Measurements from ENCODE around the gene SAMD3.
"Not testable (repeated sequence)": the region's sequence is repeated elsewhere in the genome, so short reads cannot be mapped to it uniquely, and the experiment has no call there.

SAMD3 gene

DNA sequence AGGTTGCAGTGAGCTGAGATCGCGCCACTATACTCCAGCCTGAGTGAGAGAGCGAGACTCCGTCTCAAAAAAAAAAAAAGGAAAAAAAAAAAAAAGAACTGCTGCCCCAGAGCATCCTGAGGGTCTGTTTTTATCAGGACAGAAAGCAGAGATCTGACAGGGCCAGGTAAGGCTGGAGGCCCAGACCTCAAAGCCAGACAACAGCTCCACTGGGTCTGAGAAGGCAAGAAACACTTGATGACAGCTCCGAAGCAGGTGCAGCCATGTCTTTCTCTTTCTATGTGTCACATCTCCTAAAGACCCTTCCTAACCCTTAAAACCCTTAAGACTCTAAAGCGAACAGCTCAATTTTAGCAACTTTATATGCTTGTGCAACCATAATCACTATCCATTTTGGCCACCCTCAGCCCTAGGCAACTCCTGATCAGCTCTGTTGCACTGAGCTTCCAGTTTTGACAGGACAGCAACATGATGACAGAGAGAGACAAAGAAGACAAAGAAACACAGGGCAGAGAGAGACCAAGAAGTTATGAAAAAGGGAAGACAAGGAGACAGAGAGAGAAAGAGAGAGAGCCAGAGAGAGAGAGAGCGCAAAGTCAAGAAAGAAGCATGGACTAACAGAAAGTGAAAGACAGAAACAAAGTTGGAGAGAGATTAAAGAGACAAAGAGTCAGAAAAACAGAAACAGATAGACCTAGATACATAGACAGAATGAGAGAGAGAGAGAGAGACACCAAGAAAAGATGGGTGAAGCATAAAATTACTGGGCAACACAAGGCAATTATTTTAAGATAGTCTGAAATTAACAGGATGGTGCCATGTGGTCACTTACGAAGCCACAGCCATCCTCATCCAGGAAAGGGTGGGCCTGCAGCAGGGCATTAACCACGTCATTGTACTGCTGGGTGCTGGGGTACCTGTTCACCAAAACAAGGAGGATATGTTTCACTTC lies 39.2 kb downstream of the SAMD3 start:
- no peak for DNase-seq (ENCODE audit: low read depth)
- TF ChIP-seq CTCF (conservative IDR thresholded peaks at IDR 0.05; ENCODE audit: low read depth, low read length) = no peak
- H3K4me3 ChIP-seq (ENCODE audit: low read length) = no peak overlapping the region

- no peak for DNase-seq (ENCODE audit: low read depth)
- H3K4me3 ChIP-seq (ENCODE audit: low read length) = no peak overlapping the region
- no peak for TF ChIP-seq CTCF (conservative IDR thresholded peaks at IDR 0.05; ENCODE audit: low read depth, low read length)
Measured at GRCh38 chr6:130182466-130182865, 40.3 kb downstream of the SAMD3 start.

DNA sequence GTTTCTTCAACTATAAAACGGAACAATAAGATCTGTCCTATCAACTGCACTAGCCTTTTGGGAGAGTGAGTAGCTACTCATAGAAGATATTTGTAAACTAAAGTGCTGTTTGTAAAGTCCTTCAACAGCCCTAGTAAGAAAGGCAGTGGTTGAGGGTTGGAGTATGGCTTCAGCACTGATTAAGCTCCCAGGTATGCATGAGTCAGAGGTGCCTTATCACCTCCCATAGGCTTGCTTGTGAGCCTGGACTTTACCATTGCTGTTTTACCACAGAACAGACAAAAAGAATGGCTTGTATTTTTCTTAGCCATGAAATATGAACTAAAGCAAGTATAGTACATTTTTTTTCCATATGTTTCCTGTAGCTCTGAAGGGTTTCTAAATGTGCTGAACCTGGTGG lies 44.1 kb downstream of the SAMD3 start:
- no peak for TF ChIP-seq CTCF (conservative IDR thresholded peaks at IDR 0.05; ENCODE audit: low read depth, low read length)
- H3K4me3 ChIP-seq (ENCODE audit: low read length) = no peak overlapping the region
- DNase-seq (ENCODE audit: low read depth) = peak; percentile 73

DNA sequence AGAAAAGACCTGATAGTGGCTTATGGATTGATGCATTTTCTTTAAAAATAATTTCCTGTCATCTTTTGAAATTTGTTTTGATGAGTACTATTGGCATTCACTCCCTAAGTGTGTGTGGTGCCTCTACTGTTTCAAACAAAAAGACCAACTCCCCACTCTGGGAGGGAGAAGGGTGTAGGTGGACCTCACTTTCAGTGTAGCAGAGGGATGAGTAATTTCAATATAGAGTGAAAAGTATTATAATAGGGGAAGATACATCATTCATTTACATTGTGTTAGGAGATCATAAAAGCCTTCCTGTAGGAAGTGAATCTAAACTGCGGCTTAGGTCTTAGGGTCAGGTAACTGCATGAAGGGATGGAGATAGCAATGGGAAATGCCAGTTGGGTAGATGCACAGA lies 46.4 kb downstream of the SAMD3 start:
- TF ChIP-seq CTCF (conservative IDR thresholded peaks at IDR 0.05; ENCODE audit: low read depth, low read length) = no peak
- no peak overlapping the region for H3K4me3 ChIP-seq (ENCODE audit: low read length)

DNA sequence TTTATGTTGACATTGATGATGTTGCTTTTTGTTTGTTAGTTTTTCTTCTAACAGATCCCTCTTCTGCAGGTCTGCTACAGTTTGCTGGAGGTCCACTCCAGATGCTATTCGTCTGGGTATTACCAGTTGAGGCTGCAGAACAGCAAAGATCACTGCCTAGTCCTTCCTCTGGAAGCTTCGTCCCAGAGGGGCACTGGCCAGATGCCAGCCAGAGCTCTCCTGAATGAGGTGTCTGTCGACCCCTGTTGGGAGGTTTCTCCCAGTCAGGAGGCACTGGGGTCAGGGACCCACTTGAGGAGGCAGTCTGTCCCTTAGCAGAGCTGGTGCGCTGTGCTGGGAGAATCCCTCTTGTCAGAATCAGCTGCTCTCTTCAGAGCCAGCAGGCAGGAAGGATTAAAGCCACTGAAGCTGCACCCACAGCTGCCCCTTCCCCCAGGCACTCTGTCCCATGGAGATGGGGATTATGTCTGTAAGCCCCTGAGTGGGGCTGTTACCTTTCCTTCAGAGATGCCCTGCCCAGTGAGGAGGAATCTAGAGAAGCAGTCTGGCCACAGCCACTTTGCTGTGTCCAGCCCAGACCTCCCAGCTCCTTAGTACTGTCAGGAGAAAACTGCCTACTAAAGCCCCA lies 49.3 kb downstream of the SAMD3 start:
- not testable (repeated sequence) for H3K4me3 ChIP-seq (ENCODE audit: low read length); DNase-seq (ENCODE audit: low read depth)

More for the DNA sequence above, 46.4 kb downstream of the SAMD3 start:
- DNase-seq (ENCODE audit: low read depth) = no peak

DNA sequence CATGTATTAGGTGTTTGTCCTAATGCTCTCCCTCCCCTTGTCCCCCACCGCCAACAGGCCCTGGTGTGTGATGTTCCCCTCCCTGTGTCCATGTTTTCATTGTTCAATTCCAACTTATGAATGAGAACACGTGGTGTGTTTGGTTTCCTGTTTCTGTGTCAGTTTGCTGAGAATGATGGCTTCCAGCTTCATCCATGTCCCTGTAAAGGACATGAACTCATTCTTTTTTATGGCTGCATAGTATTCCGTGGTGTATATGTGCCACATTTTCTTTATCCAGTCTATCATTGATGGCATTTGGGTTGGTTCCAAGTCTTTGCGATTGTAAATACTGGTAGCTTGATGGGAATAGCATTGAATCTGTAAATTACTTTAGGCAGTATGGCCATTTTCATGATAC lies 52.6 kb downstream of the SAMD3 start:
- H3K4me3 ChIP-seq (ENCODE audit: low read length); DNase-seq (ENCODE audit: low read depth): not testable (repeated sequence)

DNA sequence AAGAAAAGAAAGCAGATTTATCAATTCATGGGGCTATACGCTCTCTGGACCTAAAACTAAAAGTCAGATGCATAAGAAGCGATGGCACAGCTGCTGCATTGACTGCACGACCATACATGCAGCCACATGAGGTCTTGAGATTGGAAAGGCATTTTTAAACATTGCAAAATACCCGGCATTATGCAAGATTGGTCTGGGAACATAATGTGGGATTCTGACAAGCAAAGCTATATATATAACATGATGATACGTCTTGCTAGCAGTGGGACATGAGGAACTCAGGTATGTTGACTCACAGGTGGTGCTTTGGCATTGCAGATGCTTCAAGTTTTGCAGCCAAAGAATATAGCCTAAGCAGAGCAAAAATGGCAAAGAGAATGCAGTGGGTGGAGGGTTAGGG lies 55.1 kb downstream of the SAMD3 start:
- H3K4me3 ChIP-seq (ENCODE audit: low read length) = no peak overlapping the region
- no peak for TF ChIP-seq CTCF (conservative IDR thresholded peaks at IDR 0.05; ENCODE audit: low read depth, low read length)
- no peak for DNase-seq (ENCODE audit: low read depth)

DNA sequence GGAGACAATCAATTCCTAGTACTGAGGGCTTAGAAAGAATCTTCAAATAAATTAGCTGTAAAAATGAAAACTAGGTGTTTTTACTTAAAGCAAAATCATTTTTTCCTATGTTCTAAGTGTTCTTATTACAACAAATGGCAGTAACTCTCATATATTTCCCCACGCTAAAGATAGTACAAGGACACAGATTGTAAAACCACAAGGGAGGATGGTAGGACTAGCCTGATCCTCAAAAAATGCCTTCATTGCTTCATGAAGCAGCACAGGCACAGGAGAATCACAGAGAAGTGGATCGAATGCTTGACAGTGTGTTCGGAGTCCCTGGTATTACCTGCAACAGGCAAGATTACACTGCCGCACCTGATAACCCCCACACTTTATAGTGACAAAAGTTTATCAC lies 58.5 kb downstream of the SAMD3 start:
- H3K4me3 ChIP-seq (ENCODE audit: low read length) = no peak overlapping the region
- DNase-seq (ENCODE audit: low read depth) = no peak
- TF ChIP-seq CTCF (conservative IDR thresholded peaks at IDR 0.05; ENCODE audit: low read depth, low read length) = no peak

Measured in retinal pigment epithelial cell (primary cell).